ENCODE measurements around the gene ATF6. TPM values are rescaled to one million over a fixed set of nuclear protein-coding genes. Genes with fewer than 3 reads are reported as not detected.

The ATF6 gene
- total and polyA plus RNA-seq, 9 of the 15 experiments (the other 6 are each of a cell fraction or from before 2014, with no cell fraction given), result 11.7 to 32.4 (median 20.4) TPM

DNA sequence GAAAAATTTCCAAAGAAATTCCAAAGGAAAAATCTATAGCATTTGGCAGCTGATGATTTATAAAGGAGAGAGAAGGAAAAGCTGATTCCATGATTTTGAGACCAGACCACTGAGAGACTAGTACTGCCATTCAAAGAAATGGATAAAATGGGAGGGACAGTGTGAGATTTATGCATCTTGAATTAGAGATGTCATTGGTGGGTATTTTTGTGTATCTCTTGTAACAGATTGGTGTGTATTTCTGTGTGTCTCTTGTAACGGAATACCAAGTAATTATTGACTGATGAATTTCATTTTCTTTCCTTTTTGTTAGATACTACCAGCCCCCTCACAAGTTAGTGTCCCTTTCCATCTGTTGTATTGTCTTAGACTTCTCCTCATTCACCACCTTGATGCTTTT is 155.4 kb downstream of the ATF6 start (continued):
- TF ChIP-seq, protein P1, sequence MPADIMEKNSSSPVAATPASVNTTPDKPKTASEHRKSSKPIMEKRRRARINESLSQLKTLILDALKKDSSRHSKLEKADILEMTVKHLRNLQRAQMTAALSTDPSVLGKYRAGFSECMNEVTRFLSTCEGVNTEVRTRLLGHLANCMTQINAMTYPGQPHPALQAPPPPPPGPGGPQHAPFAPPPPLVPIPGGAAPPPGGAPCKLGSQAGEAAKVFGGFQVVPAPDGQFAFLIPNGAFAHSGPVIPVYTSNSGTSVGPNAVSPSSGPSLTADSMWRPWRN (IDR thresholded peaks at IDR 0.05; ENCODE audit: low read depth), result no peak

DNA sequence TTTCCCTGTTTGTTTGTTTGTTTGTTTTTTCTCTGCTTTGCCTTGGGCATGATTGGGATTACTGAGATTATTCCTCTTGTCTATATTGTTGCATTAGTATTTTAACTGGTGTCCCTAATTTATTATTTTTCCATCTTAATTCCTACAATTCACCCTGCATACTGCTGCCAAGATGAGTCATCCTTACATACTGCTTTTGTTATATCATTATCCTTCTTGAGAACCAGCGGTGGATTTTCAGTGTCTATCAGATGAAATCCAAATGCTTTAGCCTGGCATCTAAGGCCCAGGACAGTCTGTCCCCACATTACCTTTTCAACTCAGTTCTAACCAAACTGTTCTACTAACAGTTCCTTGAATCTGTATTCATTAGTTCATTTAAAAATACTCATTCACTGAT is 155.9 kb downstream of the ATF6 start:
- in situ Hi-C loops (cut with MboI) (no loop called here), intact Hi-C loops (cut with micrococcal nuclease) (no loop called here)
- no peak for FAIRE-seq
- H3K36me3 ChIP-seq (ENCODE audit: control insufficient read depth, insufficient read depth, low read length), result peaks cover 2% of the 10 kb centered on the region; the same call in 2 of the 3 replicates
- no peaks in the 10 kb centered on the region for H4K20me1 ChIP-seq (replicated peaks; ENCODE audit: control insufficient read depth, insufficient read depth, low read length)
- ChIA-PET CTCF (ENCODE audit: low intra/inter-chr PET ratio) (no interaction called here), POLR2A (no interaction called here)
- no peak overlapping the region for H3K4me2 ChIP-seq (ENCODE audit: insufficient read depth, low read length)
- no TSS peak for BruUV-seq (replicated peaks)
- H3K27ac ChIP-seq (ENCODE audit: extremely low read depth, low read depth, low read length), result no peak overlapping the region
- no peak overlapping the region for H2AFZ ChIP-seq (ENCODE audit: low read depth, low read length)
- H3K4me1 ChIP-seq (replicated peaks in 1 of 2; ENCODE audit: control insufficient read depth in 2 of 2, insufficient read depth in 2 of 2, low read length in 2 of 2), result no peaks in the 10 kb centered on the region
- no peak for TF ChIP-seq ZNF778 (CRISPR knock-in tag; IDR thresholded peaks at IDR 0.05)
- TF ChIP-seq, protein P2, sequence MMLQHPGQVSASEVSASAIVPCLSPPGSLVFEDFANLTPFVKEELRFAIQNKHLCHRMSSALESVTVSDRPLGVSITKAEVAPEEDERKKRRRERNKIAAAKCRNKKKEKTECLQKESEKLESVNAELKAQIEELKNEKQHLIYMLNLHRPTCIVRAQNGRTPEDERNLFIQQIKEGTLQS (IDR thresholded peaks at IDR 0.05), result 0 out of 2 replicates have a peak, but pooled peaks have one; percentile 20
- TF ChIP-seq, protein P2 (CRISPR knock-in tag; conservative IDR thresholded peaks at IDR 0.05), result no peak
- no peak for ATAC-seq
- H3K9me3 ChIP-seq (replicated peaks; ENCODE audit: control insufficient read depth, insufficient read depth, low read depth, low read length), result no peaks in the 10 kb centered on the region
- H3K9me1 ChIP-seq (ENCODE audit: control insufficient read depth, insufficient read depth, low read length), result no peaks in the 10 kb centered on the region
- no peak for DNase-seq (ENCODE audit: extremely low read depth in 1 of 4, low spot score in 3 of 4)
- H3K4me3 ChIP-seq, result no peak overlapping the region
- 86% methylated on average over 1 of the region's 1 CpG for WGBS (ENCODE audit: insufficient coverage, low coverage, missing lambda C conversion rate)
- H3K27me3 ChIP-seq (ENCODE audit: control insufficient read depth in 2 of 2, insufficient read depth in 2 of 2, low read length in 2 of 2), result no peaks in the 10 kb centered on the region
- H3K79me2 ChIP-seq (ENCODE audit: control insufficient read depth, insufficient read depth, low read length), result no peaks in the 10 kb centered on the region
- no peak overlapping the region for H3K9ac ChIP-seq (ENCODE audit: insufficient read depth in 1 of 2, low read depth in 2 of 2, low read length in 2 of 2)
